Raji (cell line): ENCODE data around the gene RTEL1.
A peak's percentile ranks its signal among the peaks of the same experiment; 100 is the strongest.

ENCODE experiments used
- POLR2A ChIP-seq: IDR thresholded peaks from 2 replicates; pipeline ENCODE4 v1.6.1; 2011; ENCODE audit warnings: low read depth, low read length, control low read depth; ENCODE audit not compliant: insufficient read depth

The RTEL1 gene

DNA sequence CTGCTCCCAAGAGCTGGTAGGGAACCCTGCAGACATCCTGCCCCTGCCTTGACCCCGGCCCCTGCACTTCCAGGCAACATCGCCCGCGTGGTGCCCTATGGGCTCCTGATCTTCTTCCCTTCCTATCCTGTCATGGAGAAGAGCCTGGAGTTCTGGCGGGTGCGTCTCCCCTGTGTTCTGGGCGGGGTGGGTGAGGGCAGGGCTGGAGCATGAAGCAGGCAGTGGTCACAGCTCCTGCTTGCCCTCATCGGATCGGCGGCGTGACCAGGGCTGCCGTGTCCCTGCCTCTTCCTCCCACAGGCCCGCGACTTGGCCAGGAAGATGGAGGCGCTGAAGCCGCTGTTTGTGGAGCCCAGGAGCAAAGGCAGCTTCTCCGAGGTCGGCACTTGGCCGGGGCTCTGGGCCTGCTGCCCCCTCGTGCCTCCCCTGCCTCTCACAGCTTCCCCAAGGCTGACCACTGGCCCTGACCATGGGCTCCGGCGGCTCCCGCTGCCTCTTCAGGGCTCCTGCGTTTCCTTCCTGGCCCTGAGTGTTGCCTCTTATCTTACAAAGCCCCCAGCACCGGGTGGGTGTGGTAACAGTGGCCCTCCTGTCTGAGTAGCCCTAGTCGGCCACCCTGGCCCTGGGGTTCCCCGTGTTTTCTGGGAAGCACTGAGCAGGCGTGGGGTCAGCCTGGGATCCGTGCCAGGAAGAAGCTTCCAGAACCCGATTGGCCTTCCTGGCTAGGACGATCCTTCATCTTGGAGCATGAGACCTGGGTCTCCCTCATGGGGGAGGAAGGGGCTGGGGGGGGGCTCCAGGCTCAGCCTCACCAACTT lies 30.3 kb downstream of the RTEL1 start:
- TF ChIP-seq POLR2A, result no peak

- no peak for TF ChIP-seq POLR2A
These were observed 31.2 kb downstream of the RTEL1 start for GRCh38 chr20:63689046-63690002.

DNA sequence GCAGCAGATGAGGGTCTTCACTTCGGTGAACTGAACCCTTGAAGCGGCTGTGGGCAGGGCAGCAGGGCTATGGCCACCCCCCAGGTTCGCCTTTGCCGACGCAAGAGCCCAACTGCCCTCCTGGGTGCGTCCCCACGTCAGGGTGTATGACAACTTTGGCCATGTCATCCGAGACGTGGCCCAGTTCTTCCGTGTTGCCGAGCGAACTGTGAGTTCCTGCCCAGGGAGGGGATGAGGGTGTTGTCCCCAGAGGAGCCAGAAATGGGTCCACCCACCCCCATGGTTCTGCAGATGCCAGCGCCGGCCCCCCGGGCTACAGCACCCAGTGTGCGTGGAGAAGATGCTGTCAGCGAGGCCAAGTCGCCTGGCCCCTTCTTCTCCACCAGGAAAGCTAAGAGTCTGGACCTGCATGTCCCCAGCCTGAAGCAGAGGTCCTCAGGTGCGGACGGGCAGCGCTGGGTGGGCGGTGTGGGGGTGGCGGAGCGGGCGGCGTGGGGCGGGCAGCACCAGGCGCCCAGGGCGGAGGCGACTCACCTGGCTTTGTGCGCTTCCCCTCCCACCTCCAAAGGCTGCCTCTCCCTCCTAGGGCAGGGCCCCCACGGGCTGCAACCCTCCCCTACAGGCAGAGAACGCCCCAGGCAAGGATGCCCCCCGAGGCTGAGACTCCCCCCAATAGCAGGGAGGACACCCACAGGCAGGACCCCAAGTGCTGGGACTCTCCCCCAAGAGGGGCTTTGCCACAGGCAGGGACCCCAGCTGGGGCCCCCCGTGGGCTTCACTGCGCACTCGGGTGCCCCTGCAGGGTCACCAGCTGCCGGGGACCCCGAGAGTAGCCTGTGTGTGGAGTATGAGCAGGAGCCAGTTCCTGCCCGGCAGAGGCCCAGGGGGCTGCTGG lies 32.1 kb downstream of the RTEL1 start:
- TF ChIP-seq POLR2A, result no peak

DNA sequence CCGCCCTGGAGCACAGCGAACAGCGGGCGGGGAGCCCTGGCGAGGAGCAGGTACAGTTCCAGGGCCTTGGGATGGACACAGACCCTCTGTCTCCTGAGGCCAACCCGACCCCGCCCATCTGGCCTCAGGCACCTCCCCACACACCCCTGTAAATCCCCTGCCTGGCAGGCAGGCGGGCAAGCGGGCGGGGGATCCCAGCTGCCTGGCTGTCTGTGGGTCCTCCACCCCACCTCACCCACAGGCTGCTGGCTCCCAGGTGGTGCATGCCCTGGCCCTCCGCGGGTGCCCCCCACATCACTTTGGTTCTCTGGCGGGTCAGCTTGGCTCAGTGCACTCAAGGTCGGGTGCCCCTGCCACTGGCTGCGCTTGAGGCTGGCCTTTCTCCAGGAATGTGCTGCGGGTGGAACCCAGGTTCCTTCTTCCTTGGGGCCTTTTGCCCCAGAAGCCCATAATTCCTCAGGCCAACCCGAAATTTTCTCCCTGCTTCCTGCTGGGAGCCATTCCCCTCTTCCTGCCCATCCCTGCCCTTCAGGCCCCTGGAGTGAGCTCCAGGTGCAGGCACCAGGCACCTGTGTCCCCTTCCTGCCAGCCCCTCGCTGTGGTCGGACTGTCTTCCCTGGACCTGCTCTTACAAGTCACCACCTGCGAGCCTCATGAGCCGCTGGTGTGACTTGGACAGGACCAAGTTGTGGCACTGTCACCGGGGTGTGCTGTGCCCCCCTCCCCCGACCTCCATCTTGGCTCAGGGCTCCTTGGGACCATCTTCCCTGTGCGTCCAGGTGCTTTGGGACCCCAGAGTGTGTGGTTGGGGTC lies 33.0 kb downstream of the RTEL1 start:
- TF ChIP-seq POLR2A, result no peak

DNA sequence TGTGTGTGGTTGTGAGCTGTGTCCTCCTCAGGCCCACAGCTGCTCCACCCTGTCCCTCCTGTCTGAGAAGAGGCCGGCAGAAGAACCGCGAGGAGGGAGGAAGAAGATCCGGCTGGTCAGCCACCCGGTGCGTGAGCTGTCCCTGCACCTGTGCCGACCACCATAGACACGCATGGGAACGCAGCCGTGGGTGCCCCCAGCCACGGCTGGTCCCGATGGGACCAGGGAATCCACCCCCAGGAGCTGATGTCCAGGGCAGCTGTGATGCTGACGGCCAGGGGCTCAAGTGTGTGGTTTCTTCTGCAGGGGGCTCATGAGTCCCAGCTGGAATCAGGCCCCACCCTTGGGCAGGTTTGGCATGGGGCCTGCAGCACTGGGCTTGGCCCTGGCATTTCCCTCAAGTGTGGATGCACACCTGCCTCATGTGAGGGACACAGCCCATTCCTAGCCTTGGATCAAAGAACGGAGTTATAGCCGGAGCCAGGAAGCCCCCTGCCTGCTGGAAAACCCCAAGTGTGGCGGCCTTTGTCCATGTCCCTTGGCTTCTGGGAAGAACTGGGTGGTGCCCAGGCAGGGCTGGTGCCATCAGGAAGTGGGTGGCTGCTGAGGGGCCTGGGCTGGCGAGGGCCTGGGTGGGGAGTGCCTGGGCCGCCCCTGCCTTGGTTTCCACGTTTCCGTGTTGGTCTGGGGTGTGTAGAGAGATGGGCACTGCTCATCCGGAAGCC lies 33.8 kb downstream of the RTEL1 start:
- TF ChIP-seq POLR2A, result no peak

GRCh38 chr20:63692436-63693082 lies 34.4 kb downstream of the RTEL1 start:
- TF ChIP-seq POLR2A, result no peak

GRCh38 chr20:63693083-63693732 lies 35.1 kb downstream of the RTEL1 start:
- no peak for TF ChIP-seq POLR2A

DNA sequence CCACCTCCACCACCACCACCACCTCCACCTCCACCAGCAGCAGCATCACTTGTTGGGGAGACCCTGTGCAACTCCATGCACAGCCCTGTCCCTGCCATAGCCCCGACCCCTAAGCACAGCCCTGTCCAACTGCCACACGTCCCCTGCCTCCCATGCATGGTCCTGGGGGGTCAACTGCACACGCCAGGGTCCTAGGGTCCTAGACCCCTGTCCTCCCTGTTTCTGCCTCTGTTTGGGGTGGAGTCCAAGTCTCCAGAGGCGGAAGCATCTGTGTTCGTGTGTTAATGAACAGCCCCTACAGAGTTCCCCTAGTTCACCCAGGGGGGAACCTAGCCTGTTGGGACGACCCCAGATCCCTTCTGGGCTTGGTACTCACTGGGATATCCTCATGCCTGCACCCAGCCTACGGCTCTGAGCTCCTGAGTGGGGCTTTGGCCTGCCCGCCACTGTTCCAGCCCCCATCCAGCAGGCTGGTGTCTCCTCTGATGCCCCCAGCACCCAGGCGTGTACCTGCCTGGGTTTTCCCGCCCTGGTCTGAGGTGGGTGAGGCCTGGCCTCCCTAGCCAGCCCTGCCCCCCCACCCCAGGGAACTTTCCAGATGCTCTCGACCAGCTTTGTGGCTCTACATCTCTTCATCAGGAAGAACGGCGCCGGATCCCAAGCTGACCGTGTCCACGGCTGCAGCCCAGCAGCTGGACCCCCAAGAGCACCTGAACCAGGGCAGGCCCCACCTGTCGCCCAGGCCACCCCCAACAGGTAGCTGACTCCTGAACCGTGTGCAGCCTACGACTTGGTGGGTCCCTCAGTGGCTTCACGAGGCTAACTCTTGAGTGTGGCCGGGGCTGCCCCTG lies 35.8 kb downstream of the RTEL1 start:
- no peak for TF ChIP-seq POLR2A

DNA sequence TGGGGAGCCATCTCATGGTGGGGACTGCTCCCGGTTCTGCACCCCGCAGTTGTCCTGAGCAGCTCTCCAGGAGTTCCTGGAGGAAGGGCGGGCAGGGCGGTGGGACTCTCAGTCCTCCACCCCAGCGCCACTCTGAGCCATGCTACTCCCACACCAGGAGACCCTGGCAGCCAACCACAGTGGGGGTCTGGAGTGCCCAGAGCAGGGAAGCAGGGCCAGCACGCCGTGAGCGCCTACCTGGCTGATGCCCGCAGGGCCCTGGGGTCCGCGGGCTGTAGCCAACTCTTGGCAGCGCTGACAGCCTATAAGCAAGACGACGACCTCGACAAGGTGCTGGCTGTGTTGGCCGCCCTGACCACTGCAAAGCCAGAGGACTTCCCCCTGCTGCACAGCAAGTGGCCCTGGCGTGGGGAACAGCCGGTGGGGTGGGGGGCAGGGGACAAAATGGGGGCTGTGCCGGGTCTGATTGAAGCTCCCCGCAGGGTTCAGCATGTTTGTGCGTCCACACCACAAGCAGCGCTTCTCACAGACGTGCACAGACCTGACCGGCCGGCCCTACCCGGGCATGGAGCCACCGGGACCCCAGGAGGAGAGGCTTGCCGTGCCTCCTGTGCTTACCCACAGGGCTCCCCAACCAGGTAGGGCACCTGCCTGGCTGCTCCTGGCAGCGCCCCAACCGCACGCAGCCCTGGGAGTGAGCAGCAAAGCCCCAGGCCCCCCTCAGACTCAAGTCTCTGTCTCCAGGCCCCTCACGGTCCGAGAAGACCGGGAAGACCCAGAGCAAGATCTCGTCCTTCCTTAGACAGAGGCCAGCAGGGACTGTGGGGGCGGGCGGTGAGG lies 36.7 kb downstream of the RTEL1 start:
- no peak for TF ChIP-seq POLR2A

DNA sequence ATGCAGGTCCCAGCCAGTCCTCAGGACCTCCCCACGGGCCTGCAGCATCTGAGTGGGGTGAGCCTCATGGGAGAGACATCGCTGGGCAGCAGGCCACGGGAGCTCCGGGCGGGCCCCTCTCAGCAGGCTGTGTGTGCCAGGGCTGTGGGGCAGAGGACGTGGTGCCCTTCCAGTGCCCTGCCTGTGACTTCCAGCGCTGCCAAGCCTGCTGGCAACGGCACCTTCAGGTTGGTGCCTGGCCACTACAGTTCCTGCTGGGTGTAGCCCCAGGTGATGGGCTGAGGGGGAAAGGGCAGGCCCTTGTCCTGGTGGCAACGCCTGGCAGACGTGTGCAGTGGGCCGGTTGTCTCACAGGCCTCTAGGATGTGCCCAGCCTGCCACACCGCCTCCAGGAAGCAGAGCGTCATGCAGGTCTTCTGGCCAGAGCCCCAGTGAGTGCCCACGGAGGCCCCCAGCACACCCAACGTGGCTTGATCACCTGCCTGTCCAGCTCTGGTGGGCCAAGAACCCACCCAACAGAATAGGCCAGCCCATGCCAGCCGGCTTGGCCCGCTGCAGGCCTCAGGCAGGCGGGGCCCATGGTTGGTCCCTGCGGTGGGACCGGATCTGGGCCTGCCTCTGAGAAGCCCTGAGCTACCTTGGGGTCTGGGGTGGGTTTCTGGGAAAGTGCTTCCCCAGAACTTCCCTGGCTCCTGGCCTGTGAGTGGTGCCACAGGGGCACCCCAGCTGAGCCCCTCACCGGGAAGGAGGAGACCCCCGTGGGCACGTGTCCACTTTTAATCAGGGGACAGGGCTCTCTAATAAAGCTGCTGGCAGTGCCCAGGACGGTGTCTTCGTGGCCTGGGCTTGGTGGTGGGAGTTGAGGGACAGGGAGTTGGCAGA lies 37.6 kb downstream of the RTEL1 start:
- 0 out of 2 replicates have a peak, but pooled peaks have one; percentile 29 for TF ChIP-seq POLR2A
